NCI-H187 treated with DMSO at 0.1 percent for 48 hours (cell line): ENCODE measurements around the gene KIAA1328.
"Not testable (repeated sequence)": the region's sequence is repeated elsewhere in the genome, so short reads cannot be mapped to it uniquely, and the experiment has no call there.

Experiments used
- DNase-seq: peaks from one replicate; lab custom pipeline; 2025; lab: John Stamatoyannopoulos, UW

KIAA1328 gene

DNA sequence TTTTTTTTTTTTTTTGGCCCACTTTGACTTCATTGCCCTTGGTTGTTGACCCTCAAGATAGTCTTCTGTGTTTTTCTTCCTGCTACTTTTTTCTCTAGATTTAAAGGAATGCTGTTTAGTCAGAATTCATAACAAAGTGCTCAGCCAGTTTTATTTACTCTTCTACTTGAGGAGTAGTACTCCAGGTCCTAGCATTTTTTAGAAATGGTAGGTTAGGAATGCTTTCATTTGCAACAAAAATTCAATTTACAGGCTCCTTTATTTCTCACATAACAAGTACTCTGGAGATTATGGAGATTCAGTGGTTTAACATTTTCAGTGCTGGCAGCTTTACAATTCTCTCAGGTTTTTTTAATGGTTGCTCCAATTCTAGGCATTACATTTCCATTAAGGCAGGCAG is 58.2 kb downstream of the KIAA1328 start:
- no peak for DNase-seq

DNA sequence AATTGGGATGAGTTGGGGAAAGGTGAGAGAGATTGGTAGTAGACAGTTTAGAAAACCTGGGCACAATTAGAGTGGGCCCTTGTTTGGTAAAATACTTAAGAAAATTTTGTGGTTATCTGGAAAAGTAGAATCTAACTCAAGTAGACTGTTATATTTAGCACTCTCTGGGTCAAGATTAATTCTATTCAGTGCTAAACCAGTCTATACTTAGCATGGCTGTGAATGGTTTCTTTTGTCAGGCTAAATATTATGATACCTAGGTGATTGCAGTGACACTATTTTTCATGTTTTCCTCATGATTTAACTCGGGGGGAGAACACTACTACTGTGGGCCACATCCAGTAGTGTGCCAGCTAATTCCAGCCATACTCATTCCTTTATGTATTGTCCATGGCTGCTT is 58.9 kb downstream of the KIAA1328 start:
- DNase-seq, result no peak

DNA sequence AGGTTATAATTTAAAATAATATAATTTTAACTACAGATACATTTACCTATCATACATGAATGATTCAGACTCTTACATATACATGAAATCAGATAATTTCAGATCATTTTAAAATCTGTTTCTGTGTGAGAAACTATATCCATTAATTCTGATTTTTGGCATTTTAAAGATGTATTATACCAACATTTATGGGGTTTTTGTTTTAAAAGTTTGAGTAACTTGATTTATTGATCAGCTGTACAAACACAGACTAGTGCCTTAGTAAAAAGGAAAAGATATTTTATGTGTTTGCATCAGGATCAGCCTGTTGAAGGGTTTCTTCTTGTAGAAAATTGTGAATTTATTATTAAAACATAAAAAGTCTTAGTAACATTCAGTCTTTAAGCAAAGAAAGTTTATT is 59.9 kb downstream of the KIAA1328 start:
- DNase-seq, result no peak

DNA sequence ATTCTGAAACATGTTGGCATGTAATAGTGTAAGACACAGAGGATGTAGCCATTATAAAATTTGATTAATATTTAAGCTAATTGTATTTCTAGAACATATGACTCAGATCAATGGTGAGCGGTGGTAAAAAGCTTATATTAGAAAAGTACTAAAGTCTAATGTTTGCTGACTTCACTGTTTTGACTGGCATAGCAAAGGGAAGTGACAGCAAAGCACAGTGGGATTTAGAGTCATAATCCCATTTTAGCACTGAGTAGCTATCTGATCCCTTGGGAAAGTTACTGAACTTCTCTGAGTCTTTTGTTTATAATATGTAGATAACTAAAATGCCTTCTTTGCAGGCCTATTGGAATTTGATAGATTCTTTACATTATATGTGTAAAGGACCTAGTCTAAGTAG is 60.4 kb downstream of the KIAA1328 start:
- no peak for DNase-seq

DNA sequence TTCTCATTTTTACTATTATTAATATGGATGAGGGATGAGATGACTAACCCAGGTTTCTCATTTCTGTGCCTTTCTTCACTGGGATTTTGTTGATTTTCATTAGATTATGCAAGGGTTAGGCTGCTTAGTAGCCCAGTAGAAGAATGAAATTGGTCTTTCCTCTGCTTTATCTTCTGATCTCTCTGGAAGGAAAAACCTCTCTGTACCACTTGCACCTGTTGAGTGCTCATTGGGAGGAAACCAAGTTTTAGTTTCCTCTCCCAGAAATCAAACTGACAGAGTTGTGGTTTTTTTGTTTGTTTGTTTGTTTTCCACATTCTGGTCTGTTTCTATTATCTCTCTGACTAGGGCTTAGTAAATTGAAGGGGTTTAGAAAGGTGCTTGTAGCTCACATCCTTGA is 60.8 kb downstream of the KIAA1328 start:
- no peak for DNase-seq

DNA sequence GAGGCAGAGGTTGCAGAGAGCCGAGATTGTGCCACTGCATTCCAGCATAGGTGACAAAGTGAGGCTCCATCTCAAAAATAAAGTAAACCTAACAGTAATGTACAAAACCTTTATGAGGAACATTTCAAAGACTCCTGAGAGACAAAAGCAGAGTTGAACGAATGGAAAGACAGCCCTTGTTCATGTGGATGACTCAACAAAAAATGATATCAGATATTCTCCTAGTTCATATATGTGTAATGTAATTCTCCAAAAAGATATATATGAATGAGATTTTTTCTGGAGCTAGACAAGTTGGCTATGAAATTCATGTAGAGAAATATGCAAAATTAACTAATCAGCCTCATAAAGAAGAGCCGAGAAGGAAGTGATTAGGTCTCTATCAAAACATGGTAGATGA is 61.7 kb downstream of the KIAA1328 start:
- no peak for DNase-seq

DNA sequence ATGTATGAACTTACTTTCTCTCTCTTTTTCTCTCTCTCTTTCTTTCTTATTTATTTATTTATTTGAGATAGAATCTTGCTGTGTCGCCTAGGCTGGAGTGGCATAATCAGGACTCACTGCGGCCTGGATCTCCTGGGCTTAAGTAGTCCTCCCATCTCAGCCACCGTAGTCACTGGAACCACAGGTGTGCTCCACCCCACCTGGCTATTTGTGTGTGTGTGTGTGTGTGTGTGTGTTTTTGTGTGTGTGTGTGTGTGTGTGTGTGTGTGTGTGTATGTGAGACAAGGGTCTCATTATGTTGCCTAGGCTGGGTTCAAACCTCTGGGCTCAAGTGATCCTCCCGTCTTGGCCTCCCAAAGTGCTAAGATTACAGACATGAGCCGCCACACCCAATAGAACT is 64.3 kb downstream of the KIAA1328 start:
- no peak for DNase-seq

DNA sequence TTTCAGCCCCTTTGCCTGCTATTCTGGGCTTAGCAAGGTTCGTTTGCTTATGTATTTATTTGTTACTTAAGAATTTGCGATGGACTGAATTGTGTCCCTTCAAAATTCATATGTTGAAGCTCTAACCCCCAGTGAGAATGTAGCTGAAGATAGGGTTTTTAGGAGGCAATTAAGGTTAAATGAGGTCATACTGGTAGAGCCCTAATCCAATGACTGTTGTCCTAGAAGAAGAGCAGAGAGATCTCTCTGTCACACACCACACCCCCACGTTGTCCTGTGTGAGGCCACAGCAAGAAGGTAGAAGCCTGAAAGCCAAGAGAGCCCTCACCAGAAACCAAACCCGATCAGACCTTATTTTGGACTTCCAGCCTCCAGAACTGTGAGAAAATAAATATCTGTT is 66.7 kb downstream of the KIAA1328 start:
- DNase-seq, result no peak

DNA sequence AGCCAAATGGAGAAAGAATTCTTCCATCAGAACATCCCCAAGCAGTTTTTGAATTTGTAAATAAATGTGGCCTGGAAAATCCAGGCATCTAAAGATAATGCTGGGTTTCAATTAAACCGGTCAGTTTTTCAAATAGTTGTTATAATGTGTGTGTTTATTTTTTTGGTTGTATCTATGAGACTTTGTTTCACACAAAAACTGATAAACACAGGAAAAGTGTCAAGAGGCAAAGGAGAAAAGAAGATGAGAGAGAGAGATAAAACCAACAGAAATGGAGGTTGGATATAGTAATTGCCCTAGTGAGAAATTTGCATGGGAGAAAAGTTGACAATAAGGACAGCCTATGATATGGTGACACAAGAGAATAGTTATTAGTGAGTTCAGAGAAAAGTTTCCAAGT is 68.3 kb downstream of the KIAA1328 start:
- DNase-seq, result no peak

DNA sequence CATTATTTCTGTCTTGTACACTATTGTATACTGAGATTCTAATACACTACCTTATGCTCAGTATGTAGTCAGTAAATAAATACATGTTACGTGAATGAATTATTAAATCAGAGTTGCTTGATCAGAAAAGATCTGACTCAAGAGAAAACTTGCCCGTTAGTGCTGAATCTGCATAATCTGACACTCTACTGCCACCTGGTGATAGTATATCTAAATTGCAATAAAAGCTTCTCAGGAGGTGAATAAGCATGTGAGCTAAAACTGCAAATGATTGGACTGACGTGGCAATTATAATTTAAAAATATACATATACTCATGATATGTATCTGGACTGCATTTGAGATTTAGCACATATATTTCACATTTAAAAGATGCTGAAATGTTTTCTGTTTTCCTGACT is 70.4 kb downstream of the KIAA1328 start:
- DNase-seq, result no peak

DNA sequence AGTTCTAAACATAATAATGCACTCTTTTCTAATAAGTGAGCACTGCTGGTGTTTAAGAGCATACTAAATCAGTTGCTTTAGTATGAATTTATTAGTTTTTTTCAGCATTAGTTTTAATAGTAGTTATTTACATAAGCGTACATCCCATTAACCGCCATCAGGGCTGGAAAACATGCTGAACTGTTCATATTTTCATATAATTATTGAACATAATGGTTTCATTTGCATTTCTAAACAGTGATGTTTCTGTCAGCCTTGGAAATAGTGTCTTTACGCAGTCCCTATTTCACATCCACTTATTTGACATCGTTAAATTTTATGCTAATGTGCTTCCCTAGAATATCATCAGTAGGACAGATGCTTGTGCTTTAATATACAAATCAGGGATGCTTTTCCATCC is 71.5 kb downstream of the KIAA1328 start:
- DNase-seq, result no peak

DNA sequence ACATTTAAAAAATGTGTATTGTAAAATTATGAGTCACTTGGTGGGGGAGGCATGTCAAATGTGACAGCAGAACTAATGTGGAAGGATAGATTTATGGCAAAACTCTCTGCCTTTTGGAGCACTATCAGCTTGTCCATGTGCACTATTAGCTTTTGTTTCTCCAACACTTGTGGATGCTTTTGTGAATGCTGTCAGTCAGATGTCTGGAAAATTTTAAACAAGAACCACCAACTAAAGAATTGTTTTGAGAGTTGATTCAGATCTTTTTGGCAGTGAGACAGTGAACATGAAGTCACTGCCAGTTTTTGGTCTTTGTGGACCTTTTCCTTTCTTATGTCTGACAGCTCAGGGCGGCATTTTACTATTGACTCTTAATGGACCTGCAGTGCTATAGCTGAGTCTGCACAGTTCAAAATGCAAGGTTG is 72.4 kb downstream of the KIAA1328 start:
- no peak for DNase-seq

DNA sequence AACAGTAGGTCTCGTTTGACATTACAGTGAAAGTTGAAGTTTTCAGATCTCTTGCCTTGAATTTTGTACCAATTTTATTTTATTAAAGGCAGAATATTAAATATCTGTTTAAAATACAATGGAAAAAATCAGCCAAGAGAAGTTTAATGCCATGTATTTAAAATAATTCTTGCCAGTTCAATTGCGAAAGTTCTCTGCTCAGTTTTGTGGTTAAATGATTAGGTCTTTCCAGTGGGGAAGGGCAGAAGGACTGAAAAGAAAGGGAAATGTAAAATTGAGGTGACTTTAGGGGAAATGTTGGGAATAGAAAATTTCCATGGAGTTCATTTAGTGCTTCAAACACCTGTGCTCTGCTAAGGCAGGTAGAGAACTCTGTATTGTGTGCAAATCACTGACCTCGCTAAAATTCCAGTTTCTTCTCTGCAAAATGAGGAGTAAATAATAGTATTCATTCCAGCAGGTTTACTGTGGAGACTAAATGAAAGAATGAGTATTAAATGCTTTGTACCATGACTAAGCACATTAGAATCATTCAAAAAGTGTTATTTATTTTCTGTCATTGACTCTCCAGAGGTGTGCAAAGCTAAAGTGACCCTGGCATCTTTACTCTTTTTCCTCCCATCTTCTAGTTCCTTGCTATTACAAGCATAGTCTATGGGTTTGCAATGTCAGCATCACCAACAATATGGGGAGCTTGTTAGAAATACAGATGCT is 74.4 kb downstream of the KIAA1328 start:
- DNase-seq, result no peak

DNA sequence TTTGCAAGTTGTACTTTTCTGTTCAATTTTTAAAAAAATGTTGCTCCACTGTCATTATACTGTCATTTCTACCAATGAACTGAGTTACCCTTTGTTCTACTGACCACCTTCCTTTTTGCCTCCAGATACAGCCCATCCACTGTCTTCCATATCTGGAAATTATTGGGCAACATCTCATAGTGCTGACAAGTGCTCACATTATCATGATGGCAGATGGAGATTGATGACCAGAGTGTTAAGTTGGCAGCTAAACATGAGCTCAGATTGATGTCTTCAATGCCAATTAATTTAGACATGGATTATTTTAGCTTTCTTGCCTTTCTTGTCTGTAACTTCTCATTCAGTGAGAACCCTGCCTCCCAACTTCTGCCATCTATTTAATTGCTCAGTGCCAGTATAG is 76.6 kb downstream of the KIAA1328 start:
- DNase-seq, result no peak

DNA sequence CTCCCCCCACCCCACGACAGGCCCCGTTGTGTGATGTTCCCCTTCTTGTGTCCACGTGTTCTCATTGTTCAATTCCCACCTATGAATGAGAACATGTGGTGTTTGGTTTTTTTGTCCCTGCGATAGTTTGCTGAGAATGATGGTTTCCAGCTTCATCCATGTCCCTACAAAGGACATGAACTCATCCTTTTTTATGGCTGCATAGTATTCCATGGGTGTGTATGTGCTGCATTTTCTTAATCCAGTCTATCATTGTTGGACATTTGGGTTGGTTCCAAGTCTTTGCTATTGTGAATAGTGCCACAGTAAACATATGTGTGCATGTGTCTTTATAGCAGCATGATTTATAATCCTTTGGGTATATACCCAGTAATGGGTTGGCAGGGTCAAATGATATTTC is 80.4 kb downstream of the KIAA1328 start:
- not testable (repeated sequence) for DNase-seq

DNA sequence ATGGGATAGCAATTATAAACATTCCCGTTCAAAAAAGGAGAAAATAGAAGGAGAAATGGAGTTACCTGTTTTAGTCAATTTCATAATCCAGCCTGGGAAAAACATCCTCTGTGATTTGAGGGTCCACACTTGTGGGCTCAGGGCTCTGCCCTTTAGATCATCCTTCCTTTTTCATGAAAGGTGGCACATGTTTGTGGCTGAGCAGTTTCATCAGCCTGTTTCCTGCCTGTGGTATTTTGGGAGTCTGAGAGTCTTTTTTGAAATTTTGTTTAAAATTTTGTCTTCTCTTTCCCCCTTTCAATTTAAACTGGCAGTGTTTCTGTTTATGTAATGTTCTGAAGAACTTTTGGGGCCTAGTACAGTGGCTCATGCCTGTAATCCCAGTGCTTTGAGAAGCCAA is 84.0 kb downstream of the KIAA1328 start:
- no peak for DNase-seq

DNA sequence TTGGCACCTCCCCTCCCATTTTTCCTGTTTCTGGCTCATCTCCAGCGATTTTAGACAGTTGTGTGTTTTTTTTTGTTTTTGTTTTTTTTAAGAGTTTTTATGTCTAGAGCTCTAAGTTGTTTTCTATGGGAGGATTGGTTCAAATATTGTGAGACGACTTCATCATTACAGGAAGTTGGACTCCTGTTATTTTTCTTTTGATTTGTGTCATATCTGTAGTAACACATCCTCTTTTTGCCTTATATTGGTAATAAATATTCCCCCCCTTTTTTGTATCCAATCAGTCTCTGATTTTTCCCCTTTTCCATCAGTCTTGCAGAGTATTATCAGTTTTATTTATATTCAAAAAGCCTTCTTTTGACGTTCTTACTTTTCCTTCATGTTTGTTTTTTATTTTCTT is 89.0 kb downstream of the KIAA1328 start:
- no peak for DNase-seq

DNA sequence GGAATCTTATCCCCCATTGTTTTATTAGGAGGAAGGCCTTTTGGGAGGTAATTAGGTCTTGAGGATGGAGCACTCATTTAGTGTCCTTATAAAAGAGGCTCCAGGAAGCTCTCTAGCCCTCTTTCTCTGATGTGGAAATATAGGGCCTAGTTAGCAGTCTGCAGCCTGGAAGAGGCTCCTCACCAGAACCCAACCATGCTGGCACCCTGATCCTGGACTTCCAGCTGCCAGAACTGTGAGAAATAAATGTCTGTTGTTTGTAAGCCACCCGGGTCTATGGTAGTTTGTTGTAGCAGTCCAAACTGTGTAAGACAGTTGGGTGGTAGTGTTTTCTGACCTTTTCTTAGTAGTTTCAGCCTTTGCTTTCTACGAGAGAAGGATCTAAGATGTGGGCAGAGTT is 100.7 kb downstream of the KIAA1328 start:
- no peak for DNase-seq

DNA sequence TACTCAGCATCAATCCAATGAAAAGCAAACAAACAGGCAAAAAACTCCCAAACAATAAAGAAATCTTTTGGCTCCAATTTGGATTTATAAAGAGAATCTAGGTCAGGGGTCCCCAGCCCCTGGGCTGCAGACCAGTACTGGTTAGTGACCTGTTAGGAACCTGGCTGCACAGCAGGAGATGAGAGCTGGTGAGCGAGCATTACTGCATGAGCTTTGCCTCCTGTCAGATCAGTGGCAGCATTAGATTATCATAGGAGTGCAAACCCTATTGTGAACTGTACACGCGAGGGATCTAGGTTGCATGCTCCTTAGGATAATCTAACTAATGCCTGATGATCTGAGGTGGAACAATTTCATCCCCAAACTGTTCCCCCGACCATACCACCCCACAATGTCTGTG is 102.2 kb downstream of the KIAA1328 start:
- no peak for DNase-seq

DNA sequence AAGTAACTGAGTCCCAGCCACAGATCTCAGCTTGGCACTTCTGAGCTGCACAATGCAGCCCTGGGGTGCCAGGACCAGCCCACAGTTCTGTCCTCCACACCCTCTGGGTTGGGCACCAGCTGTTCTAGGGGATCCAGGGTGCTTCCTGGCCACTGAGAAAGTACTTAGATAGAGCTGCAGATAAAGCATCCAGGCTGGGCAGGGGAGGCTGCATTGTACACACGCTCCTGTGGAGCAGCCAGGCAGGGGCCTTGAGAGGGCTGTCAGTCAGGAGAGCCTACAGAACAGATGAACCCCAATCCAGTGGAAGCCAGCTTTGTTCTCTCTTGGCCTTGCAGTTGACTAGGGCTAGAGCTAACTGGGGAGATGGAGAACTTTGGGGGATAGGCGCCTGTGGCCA is 104.6 kb downstream of the KIAA1328 start:
- no peak for DNase-seq

DNA sequence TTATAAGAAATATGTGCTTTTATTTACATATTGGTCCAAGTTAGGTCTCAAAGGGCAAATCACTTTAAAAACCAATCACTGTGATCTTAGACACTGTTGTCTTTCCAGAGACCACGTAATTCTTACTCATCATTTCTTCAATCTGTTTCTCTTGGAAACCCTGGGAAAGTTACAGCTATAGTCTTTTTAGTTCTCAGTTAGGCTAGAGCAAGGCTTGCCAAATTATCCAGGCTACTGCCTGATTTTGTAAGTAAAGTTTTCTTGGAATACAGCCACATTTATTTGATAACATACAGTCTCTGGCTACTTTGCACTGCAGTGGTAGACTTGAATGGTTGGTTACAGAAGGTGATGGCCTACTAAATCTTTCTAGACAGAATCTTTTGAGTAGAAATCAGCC is 106.0 kb downstream of the KIAA1328 start:
- DNase-seq, result no peak

DNA sequence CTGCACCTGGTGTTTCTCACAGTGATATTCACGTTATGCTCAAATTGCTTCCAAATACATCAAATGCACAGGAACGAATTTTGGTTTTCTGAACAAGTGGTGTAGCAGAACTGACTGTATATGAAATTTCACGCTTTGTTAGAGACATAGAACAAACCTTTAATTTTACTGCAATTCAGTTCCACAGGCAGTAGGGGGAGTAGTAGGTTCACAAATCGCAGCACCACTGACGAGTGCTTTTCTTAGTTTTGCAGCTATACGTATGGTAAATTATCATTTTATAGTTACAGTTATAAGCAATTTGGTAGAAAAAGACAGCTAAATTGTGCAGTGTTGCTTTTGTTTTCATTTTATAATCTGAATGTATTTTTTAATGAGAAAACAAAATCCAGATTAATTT is 113.3 kb downstream of the KIAA1328 start:
- DNase-seq, result no peak

DNA sequence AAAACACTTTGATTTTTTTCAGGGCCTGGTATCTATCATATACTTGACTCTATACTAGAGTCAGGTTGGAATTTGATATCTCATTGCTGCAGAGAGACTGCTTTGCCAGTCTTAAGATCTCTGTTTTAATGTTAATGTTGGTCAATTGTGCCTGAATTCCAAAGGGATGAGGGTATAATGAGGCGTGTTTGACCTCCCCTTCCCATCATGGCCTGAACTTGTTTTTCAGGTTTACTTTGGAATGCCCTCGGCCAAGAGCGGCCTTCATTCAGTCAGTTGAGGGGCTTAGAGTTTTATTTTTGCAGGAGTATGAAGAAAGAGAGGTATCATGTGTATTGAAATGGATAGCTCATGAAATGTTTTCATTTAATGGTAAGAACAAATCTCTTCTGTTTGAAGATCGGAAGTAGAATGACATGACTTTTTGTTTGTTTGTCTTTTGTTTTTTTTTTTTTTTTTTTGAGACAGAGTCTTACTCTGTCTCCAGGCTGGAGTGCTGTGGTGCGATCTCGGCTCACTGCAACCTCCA is 119.0 kb downstream of the KIAA1328 start:
- no peak for DNase-seq

DNA sequence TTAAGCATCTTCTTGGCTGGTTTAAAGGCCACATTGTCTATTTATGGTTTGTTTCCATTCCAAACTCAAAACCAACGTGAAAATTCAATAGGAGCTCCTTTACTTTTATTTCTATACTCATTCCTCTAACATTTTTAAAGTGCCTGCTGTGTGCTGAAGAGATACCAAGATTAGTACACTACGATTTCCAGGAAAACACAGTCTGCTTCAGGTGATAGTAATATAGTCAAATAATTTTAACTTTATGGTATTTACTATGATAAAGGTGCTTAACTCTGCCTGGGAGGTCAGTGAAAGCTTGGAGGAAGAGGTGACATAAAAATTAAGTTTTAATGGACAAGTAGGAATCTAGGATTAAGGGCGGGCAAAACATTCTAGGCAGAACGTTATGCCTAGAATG is 121.4 kb downstream of the KIAA1328 start:
- DNase-seq, result no peak
